ENCODE measurements around the gene PTPRT.
"Not testable (repeated sequence)": the region's sequence is repeated elsewhere in the genome, so short reads cannot be mapped to it uniquely, and the experiment has no call there.

The PTPRT gene

GRCh38 chr20:42267793-42268384 is 921.8 kb downstream of the PTPRT start:
- intact Hi-C loops (cut with DNase I) = no loop called here
- DNase-seq = peak in 5 of 42 donors; percentile 11 to 31 (median 23)

DNA sequence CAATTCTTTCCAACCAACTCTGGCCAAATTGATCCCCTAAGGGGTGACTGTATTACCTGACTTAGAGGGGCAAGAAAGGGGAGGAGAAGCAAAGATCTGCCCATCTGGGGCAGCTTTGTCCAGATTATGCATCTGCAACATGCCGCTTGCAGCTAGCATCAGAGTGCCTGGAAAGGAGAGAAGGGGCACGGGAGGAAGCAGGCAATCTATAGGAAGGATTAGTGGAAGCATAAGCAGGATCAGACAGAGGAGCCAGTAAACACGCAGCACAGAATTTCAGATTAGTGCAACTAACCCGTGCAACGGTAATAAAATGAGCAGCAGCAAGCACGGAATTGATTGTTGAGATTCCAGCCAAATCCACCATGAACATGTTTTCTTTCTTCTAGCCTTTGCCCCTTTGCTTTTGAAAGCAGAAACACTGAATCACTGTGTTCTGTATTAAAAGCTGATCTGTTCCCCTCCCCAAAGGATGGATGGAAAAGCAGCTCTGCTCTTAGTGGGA is 927.9 kb downstream of the PTPRT start:
- intact Hi-C loops (cut with DNase I) = no loop called here
- DNase-seq = no peak

DNA sequence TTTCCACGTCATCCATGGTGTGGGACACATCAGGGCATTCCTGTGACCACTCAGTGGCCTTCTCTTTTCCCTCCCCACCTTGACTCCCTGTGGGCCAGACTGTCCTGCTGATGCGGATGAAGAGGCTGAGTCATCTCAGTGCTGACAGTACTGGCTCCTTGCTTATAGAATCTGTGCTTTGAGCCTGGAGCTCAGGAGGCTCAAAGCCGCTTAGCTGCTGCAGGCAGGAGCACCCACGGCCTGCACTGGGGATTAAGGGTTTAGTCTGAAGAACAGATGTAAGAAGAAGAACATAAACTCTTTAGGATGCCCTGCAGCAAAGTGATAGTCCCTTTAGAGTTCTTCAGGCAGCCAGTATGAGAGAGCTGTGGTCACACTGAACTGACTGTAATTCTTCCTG is 929.5 kb downstream of the PTPRT start:
- intact Hi-C loops (cut with DNase I) = no loop called here
- no peak for DNase-seq

DNA sequence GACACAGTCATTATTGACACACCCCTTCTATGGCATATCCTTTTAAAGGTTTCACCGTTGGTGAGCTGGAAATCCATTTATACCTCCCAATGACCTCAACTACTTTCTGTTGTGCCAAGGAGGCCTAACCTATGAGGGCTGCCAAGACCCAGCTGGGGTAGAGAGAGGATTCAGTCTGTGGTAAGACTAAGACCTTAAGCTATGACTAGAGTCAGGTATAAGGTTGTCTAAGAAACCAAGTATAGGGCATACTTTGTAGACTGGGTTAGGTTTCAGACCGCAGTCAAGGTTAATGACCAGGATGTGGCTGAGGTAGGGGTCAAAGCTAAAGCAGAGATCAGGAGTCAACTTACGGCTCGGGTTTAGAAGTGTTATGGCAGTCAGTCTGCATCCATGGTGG is 930.3 kb downstream of the PTPRT start:
- intact Hi-C loops (cut with DNase I) = no loop called here
- no peak for DNase-seq

DNA sequence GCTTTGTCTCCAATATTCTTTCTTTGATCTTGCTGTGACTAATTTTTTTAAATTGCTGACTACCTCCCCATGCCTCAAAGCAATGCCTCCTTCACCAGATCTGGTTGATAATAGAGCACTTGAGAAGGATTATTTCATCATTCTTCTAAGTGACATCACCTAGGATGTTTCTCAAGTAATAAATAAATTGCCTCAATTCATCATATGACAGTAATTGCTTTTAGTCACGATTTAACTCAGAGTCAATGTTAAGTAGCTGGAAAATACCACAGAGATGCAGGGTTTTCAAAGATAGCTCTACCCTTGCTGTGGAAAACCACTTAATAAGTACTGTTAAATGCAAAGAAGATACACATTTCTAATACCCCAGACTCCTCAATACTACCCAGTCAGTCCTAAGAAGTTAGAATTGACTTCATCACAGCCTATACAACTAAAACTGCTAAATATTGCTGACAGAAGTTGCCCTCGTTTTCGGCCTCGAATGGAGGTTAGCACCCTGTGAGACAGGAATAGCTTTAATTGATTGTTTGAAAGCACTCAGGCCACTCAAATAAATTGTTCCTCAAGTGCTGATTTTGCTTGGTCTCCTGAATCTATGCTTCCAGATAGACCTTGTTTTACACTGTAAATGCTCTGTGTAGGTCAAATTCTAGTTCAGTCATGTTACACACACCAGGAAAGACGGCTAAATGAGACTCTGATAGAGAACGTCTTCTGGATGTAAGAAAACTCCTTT is 931.0 kb downstream of the PTPRT start:
- intact Hi-C loops (cut with DNase I) = no loop called here
- no peak for DNase-seq

GRCh38 chr20:42255821-42256220 is 933.9 kb downstream of the PTPRT start:
- peak in 2 of 42 donors; percentile 32 to 42 for DNase-seq
- intact Hi-C loops (cut with DNase I) = no loop called here

- intact Hi-C loops (cut with DNase I) = no loop called here
- no peak for DNase-seq
Observed at GRCh38 chr20:42254673-42255072, 935.0 kb downstream of the PTPRT start.

DNA sequence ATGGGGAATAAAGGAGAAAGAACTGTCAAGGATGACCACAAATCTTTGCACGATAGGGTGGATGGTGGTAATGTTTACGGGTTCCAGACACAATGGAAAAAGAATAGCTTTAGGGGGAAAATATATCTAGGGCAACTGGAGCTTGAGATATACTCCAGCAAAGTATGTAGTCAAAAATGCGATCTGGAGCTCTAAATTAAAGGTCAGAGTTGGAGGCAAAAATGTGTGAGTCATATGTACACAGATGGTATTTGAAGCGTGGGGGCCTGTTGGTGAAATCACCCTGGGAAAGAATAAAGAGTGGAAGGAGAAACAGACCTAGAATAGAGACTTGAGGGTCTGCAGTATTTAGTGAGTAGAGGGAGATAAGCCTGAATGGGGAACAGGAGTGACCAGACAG is 937.6 kb downstream of the PTPRT start:
- DNase-seq = no peak
- intact Hi-C loops (cut with DNase I) = no loop called here

- DNase-seq = no peak
- intact Hi-C loops (cut with DNase I) = no loop called here
Observed at GRCh38 chr20:42218621-42219374, 970.9 kb downstream of the PTPRT start.

DNA sequence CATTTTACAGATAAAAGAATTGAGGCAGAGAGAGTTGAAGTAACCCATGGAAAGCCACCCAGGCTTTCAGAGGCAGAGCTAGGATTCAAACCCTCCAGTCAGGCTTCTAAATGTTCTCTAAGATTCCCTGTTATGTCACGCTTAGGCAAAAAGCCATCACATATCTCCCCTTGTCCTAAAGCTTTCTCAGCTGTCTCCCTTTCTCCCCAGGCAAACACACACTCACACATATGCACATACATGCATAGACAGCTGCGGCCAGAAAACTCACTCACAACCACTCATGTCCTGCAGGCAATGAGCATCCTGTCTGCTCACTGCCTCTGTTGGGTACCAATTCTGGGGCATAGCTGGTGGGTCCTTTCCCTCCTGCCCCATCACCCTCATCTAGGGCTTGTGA is 975.6 kb downstream of the PTPRT start:
- intact Hi-C loops (cut with DNase I) = no loop called here
- DNase-seq = no peak

GRCh38 chr20:42212391-42212790 is 977.3 kb downstream of the PTPRT start:
- intact Hi-C loops (cut with DNase I) = no loop called here
- peak in 1 of 42 donors; percentile 3 for DNase-seq

DNA sequence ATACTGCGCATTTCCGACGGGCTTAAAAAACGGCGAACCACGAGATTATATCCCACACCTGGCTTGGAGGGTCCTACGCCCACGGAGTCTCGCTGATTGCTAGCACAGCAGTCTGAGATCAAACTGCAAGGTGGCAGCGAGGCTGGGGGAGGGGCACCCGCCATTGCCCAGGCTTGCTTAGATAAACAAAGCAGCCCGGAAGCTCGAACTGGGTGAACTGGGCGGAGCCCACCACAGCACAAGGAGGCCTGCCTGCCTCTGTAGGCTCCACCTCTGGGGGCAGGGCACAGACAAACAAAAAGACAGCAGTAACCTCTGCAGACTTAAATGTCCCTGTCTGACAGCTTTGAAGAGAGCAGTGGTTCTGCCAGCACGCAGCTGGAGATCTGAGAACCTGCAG is 983.1 kb downstream of the PTPRT start:
- DNase-seq = not testable (repeated sequence)
- intact Hi-C loops (cut with DNase I) = loop anchor here (10.0 kb wide), 1 partner anchor 328 kb away; no protein-coding TSS in a partner anchor

GRCh38 chr20:42204109-42204660 is 985.5 kb downstream of the PTPRT start:
- DNase-seq = peak in 39 of 42 donors; percentile 18 to 80 (median 59)

GRCh38 chr20:42197599-42197998 is 992.1 kb downstream of the PTPRT start:
- intact Hi-C loops (cut with DNase I) = loop anchor here (10.0 kb wide), 1 partner anchor 987 kb away; the partner anchor contains the start of gene PTPRT

More at GRCh38 chr20:42204109-42204660, 985.5 kb downstream of the PTPRT start:
- intact Hi-C loops (cut with DNase I) = loop anchor here (10.0 kb wide), 1 partner anchor 331 kb away; no protein-coding TSS in a partner anchor

GRCh38 chr20:42193119-42193518 is 996.6 kb downstream of the PTPRT start:
- no peak for DNase-seq

More at GRCh38 chr20:42197599-42197998, 992.1 kb downstream of the PTPRT start:
- DNase-seq = no peak

DNA sequence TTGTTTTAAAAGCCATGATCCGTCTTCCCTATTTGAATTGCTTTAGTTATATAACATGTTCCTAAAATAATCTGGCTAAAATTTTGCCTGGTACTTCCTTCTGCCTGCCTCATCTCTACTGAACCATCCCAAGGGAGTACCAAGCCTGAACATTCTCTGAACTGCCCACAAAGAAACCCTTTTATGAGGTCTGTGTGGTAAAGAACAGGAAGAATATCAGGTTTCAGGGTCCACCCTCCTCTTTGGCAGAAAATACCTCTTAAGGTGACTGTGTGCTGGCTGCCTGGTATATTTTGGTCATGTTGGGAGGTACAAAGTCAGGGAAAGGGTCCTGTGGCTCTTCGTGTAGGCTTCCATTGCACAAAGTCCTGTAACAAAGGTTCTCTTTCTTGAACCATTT is 997.4 kb downstream of the PTPRT start:
- no peak for DNase-seq
- intact Hi-C loops (cut with DNase I) = loop anchor here (10.0 kb wide), 1 partner anchor 992 kb away; the partner anchor contains the start of gene PTPRT

More at GRCh38 chr20:42193119-42193518, 996.6 kb downstream of the PTPRT start:
- intact Hi-C loops (cut with DNase I) = loop anchor here (10.0 kb wide), 1 partner anchor 992 kb away; the partner anchor contains the start of gene PTPRT

- intact Hi-C loops (cut with DNase I) = loop anchor here (10.0 kb wide), 1 partner anchor 994 kb away; the partner anchor contains the start of gene PTPRT
- peak in 6 of 42 donors; percentile 7 to 48 (median 17) for DNase-seq
Observed at GRCh38 chr20:42191140-42191860, 998.4 kb downstream of the PTPRT start.

DNA sequence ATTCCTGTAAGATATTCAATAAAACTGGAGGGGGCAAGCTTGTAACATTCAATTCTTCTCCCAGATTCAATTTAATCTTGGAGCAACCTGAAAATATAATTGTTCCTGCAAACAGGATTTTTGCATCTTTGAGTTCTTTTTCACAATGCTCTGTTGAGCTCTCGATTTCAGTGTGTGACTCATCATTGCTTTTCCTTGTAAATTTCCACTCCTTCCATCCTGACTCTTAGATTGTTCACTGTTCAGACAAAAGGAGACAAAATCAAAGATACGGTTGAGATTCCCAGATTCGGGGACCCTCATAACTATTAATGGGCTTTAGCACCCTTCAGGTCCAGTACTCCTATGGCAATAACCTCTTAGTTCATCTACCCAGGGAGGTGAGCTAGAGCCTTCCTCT is 999.6 kb downstream of the PTPRT start:
- no peak for DNase-seq
- intact Hi-C loops (cut with DNase I) = loop anchor here (10.0 kb wide), 1 partner anchor 995 kb away; the partner anchor contains the start of gene PTPRT
